H1 (cell line): ENCODE results near the gene MAPK14. TPM values are rescaled to one million over a fixed set of nuclear protein-coding genes. Genes with fewer than 3 reads are reported as not detected.

ENCODE experiments used
- CTCF ChIA-PET: fragments of 300-600 bp; sonication (Branson Sonifier 250); formaldehyde crosslinking; loops from one replicate; lab custom pipeline; 2021; ENCODE audit not compliant: partially characterized antibody; lab: Charles Lee
- POLR2A ChIA-PET: fragments of 300-600 bp; sonication (Branson Sonifier 250); formaldehyde crosslinking; loops from one replicate; lab custom pipeline; 2021; ENCODE audit warnings: inconsistent platforms; ENCODE audit not compliant: partially characterized antibody; lab: Charles Lee
- DNase-seq, 2 experiments: peaks; one replicate each; pipeline versions ENCODE4 v3.0.0 to v3.0.0-alpha.2; 2010 to 2022; ENCODE audit warnings: low spot score in 2 of 2, low read depth in 1 of 2, mixed read lengths in 1 of 2
- FAIRE-seq: peaks from 2 replicates; lab custom pipeline; 2011; peaks lifted over from hg19 to GRCh38; lab: Jason Lieb, UNC
- H2AFZ ChIP-seq: 2 replicates; pipeline ENCODE4 v1.8.1; 2012; ENCODE audit warnings: low read length, inconsistent platforms
- H2AK5ac ChIP-seq: 2 replicates; pipeline ENCODE4 v1.6.1; 2013; ENCODE audit warnings: low read depth, low read length
- H2BK120ac ChIP-seq: replicated peaks from 2 replicates; pipeline ENCODE3; 2013; ENCODE audit warnings: low read depth, low read length, inconsistent platforms
- H2BK12ac ChIP-seq: 2 replicates; pipeline ENCODE4 v1.6.1; 2013; ENCODE audit warnings: low read depth, low read length
- H2BK15ac ChIP-seq: 2 replicates; pipeline ENCODE4 v1.6.1; 2013; ENCODE audit warnings: low read length
- H2BK20ac ChIP-seq: 2 replicates; pipeline ENCODE4 v1.6.1; 2013; ENCODE audit warnings: low read length
- H2BK5ac ChIP-seq: 2 replicates; pipeline ENCODE4 v1.6.1; 2013; ENCODE audit warnings: low read depth, low read length
- H3K14ac ChIP-seq: 2 replicates; pipeline ENCODE4 v1.6.1; 2013; ENCODE audit warnings: inconsistent platforms; ENCODE audit not compliant: insufficient read length
- H3K18ac ChIP-seq: 2 replicates; pipeline ENCODE4 v1.6.1; 2013; ENCODE audit warnings: low read length; ENCODE audit errors: extremely low read depth
- H3K23ac ChIP-seq: 2 replicates; pipeline ENCODE4 v1.6.1; 2013; ENCODE audit warnings: inconsistent platforms; ENCODE audit not compliant: insufficient read length
- H3K23me2 ChIP-seq: 2 replicates; pipeline ENCODE4 v1.6.1; 2013; ENCODE audit warnings: low read depth, low read length
- H3K27ac ChIP-seq: 2 replicates; pipeline ENCODE4 v1.6.1; 2011; ENCODE audit warnings: low read depth, low read length, inconsistent platforms
- H3K27me3 ChIP-seq, 4 experiments: replicated peaks in 1 of 4; 1 replicate in 1 of 4; 2 replicates in 3 of 4; pipeline versions ENCODE4 v1.6.1 to v1.8.1; 2011 to 2013; ENCODE audit warnings: low read length in 3 of 4, mild to moderate bottlenecking in 3 of 4, inconsistent platforms in 2 of 4, mixed read lengths in 2 of 4, moderate library complexity in 1 of 4; ENCODE audit not compliant: control insufficient read depth in 3 of 4, insufficient read depth in 3 of 4; ENCODE audit errors: extremely low read depth in 1 of 4
- H3K36me3 ChIP-seq, 4 experiments: 2 replicates each; pipeline versions ENCODE4 v1.6.1 to v1.8.1; 2011 to 2013; ENCODE audit warnings: mild to moderate bottlenecking in 4 of 4, low read length in 3 of 4, moderate library complexity in 2 of 4, control low read depth in 1 of 4, inconsistent platforms in 1 of 4; ENCODE audit not compliant: insufficient read depth in 4 of 4, control insufficient read depth in 2 of 4
- H3K4ac ChIP-seq: replicated peaks from 2 replicates; pipeline ENCODE3; 2013; ENCODE audit warnings: low read length, low read depth, mixed read lengths, inconsistent platforms; ENCODE audit not compliant: insufficient read length
- H3K4me1 ChIP-seq, 4 experiments: replicated peaks in 1 of 4; 1 replicate in 1 of 4; 2 replicates in 3 of 4; pipeline versions ENCODE4 v1.6.1 to v1.8.1; 2011 to 2013; ENCODE audit warnings: low read length in 3 of 4, inconsistent platforms in 2 of 4, mixed read lengths in 1 of 4; ENCODE audit not compliant: insufficient read depth in 4 of 4, control insufficient read depth in 3 of 4
- H3K4me2 ChIP-seq, 2 experiments: 2 replicates each; pipeline versions ENCODE4 v1.6.1 to v1.8.1; 2011 to 2013; ENCODE audit warnings: low read depth in 2 of 2, low read length in 2 of 2, control low read depth in 1 of 2, inconsistent platforms in 1 of 2, mild to moderate bottlenecking in 1 of 2; ENCODE audit not compliant: insufficient read depth in 1 of 2
- H3K4me3 ChIP-seq, 4 experiments: fragments of 200-600, 300-600 bp in 1 of 4; sonication (generic), shearing (Covaris generic), sonication (Bioruptor Twin) in 1 of 4; 2 replicates each; pipeline versions ENCODE4 v1.5.1 to v1.8.1; 2011 to 2016; ENCODE audit warnings: low read length in 4 of 4, low read depth in 3 of 4, control low read depth in 2 of 4, inconsistent platforms in 2 of 4, mild to moderate bottlenecking in 2 of 4, mixed read lengths in 1 of 4, moderate library complexity in 1 of 4; ENCODE audit not compliant: insufficient read depth in 2 of 4; ENCODE audit errors: extremely low read depth in 1 of 4
- H3K56ac ChIP-seq: replicated peaks from 2 replicates; pipeline ENCODE3; 2013; ENCODE audit warnings: low read depth, mild to moderate bottlenecking, mixed read lengths, low read length, inconsistent platforms; ENCODE audit not compliant: insufficient read length
- H3K79me1 ChIP-seq: 2 replicates; pipeline ENCODE4 v1.6.1; 2013; ENCODE audit warnings: low read depth, low read length, control low read depth
- H3K79me2 ChIP-seq, 2 experiments: 2 replicates each; pipeline versions ENCODE4 v1.6.1 to v1.8.1; 2012 to 2013; ENCODE audit warnings: low read length in 2 of 2, mild to moderate bottlenecking in 2 of 2, inconsistent platforms in 1 of 2; ENCODE audit not compliant: insufficient read depth in 2 of 2, control insufficient read depth in 1 of 2
- H3K9ac ChIP-seq, 4 experiments: replicated peaks in 1 of 4; 1 replicate in 1 of 4; 2 replicates in 3 of 4; pipeline versions ENCODE4 v1.6.1 to v1.8.1; 2011 to 2013; ENCODE audit warnings: low read depth in 3 of 4, low read length in 3 of 4, control low read depth in 2 of 4, mild to moderate bottlenecking in 2 of 4, moderate library complexity in 2 of 4, inconsistent platforms in 1 of 4; ENCODE audit errors: extremely low read depth in 1 of 4
- H3K9me3 ChIP-seq, 2 experiments: 2 replicates each; pipeline versions ENCODE4 v1.6.1 to v1.8.1; 2012 to 2013; ENCODE audit warnings: mild to moderate bottlenecking in 2 of 2, moderate library complexity in 2 of 2, control low read depth in 1 of 2, inconsistent platforms in 1 of 2, low read depth in 1 of 2, low read length in 1 of 2, mixed read lengths in 1 of 2; ENCODE audit not compliant: insufficient read depth in 2 of 2
- H4K20me1 ChIP-seq, 2 experiments: replicated peaks in 1 of 2; 2 replicates each; pipeline versions ENCODE3 to v1.8.1; 2011 to 2013; ENCODE audit warnings: inconsistent platforms in 2 of 2, low read length in 2 of 2, mild to moderate bottlenecking in 1 of 2; ENCODE audit not compliant: insufficient read depth in 2 of 2, control insufficient read depth in 1 of 2
- H4K5ac ChIP-seq: 2 replicates; pipeline ENCODE4 v1.6.1; 2013; ENCODE audit warnings: low read length, low read depth, mixed read lengths, inconsistent platforms; ENCODE audit not compliant: insufficient read length
- H4K8ac ChIP-seq: 2 replicates; pipeline ENCODE4 v1.8.0; 2013; ENCODE audit warnings: mild to moderate bottlenecking, moderate library complexity, low read length, inconsistent platforms; ENCODE audit not compliant: insufficient read depth; ENCODE audit errors: extremely low read depth
- H4K91ac ChIP-seq: replicated peaks from 2 replicates; pipeline ENCODE3; 2013; ENCODE audit warnings: low read length, mixed read lengths, inconsistent platforms; ENCODE audit not compliant: insufficient read length
- EZH2 ChIP-seq: fragments of 200-600 bp; sonication (generic); IDR thresholded peaks from 2 replicates; pipeline ENCODE4 v1.7.1; 2012; ENCODE audit warnings: low read depth, mild to moderate bottlenecking, moderate library complexity, low read length, inconsistent platforms; ENCODE audit not compliant: severe bottlenecking
- GTF2F1 ChIP-seq: IDR thresholded peaks from 2 replicates; pipeline ENCODE4 v1.6.1; 2012; ENCODE audit warnings: low read depth, low read length, improper control_type of control experiment, borderline replicate concordance
- JUND ChIP-seq: IDR thresholded peaks from 2 replicates; pipeline ENCODE4 v1.6.1; 2011; ENCODE audit warnings: mild to moderate bottlenecking, improper control_type of control experiment, low read length
- NANOG ChIP-seq: IDR thresholded peaks from 2 replicates; pipeline ENCODE4 v1.6.1; 2011; ENCODE audit warnings: low read length, low read depth, mild to moderate bottlenecking, inconsistent platforms; ENCODE audit not compliant: insufficient read depth, poor library complexity, severe bottlenecking
- POU5F1 ChIP-seq: IDR thresholded peaks from 2 replicates; pipeline ENCODE4 v1.6.1; 2011; ENCODE audit warnings: low read depth, mild to moderate bottlenecking, low read length, moderate library complexity
- RNF2 ChIP-seq: fragments of 200-900, 300-1000 bp; sonication (generic); IDR thresholded peaks from 2 replicates; pipeline ENCODE4 v1.7.1; 2016; ENCODE audit warnings: borderline replicate concordance, low read depth, mild to moderate bottlenecking, antibody characterized with exemption, low read length; ENCODE audit not compliant: poor library complexity, severe bottlenecking; ENCODE audit errors: missing control alignments
- RXRA ChIP-seq: IDR thresholded peaks from 2 replicates; pipeline ENCODE4 v1.6.1; 2011; ENCODE audit warnings: low read depth, mild to moderate bottlenecking, low read length, moderate library complexity; ENCODE audit not compliant: insufficient read depth
- WGBS, 2 experiments: shearing (Covaris generic) in 1 of 2; methylation state at CpG; one replicate each; pipeline versions ENCODE4 v1.1.6 to v1.1.7; 2013 to 2015; ENCODE audit warnings: low lambda C conversion rate in 2 of 2, mixed read lengths in 2 of 2, inconsistent platforms in 1 of 2, low coverage in 1 of 2, missing lambda C conversion rate in 1 of 2; ENCODE audit not compliant: insufficient replicate concordance in 2 of 2, insufficient coverage in 1 of 2, insufficient read length in 1 of 2; ENCODE audit errors: extremely low coverage in 1 of 2, missing lambda C conversion rate in 1 of 2; 5-methylcytosine and 5-hydroxymethylcytosine counted together
- polyA plus RNA-seq, 7 experiments: library from polyadenylated mRNA; depleted of rRNA in 3 of 7; stranded (reverse) in 5 of 7; unstranded in 2 of 7; fragments of >200 nt in 5 of 7; fragments of 200-250 nt in 2 of 7; gene quantifications; 1 replicate in 5 of 7; 2 replicates in 1 of 7; 4 replicates in 1 of 7; pipeline versions ENCODE4 v1.2.1 to v1.2.3, GENCODE V29; 2011 to 2013; ENCODE audit warnings: missing spikeins in 2 of 7, mixed read lengths in 2 of 7
- total RNA-seq: library from RNA; stranded (reverse); fragmentation: NEBNext Ultra II Directional; extraction: Animal tissue kit (Norgen Biotek cat#: 25700); gene quantifications from 2 replicates; pipeline ENCODE4 v1.2.1, GENCODE V29; 2021
- TF ChIP-seq, protein P1 (sequence below): IDR thresholded peaks from 2 replicates; pipeline ENCODE4 v1.6.1; 2012; ENCODE audit warnings: low read length, inconsistent platforms
- TF ChIP-seq, protein P2 (sequence below), 3 experiments: IDR thresholded peaks; 1 replicate in 2 of 3; 2 replicates in 1 of 3; pipeline versions ENCODE4 v1.5.1 to v1.6.1; 2011; ENCODE audit warnings: low read length in 3 of 3, mild to moderate bottlenecking in 3 of 3, inconsistent platforms in 2 of 3, low read depth in 1 of 3, moderate library complexity in 1 of 3; ENCODE audit not compliant: insufficient read depth in 1 of 3; ENCODE audit errors: control extremely low read depth in 1 of 3

The MAPK14 gene
- total and polyA plus RNA-seq, 2 of the 8 experiments (the other 6 are each of a cell fraction or from before 2014, with no cell fraction given): 18.1 to 39.3 TPM

DNA sequence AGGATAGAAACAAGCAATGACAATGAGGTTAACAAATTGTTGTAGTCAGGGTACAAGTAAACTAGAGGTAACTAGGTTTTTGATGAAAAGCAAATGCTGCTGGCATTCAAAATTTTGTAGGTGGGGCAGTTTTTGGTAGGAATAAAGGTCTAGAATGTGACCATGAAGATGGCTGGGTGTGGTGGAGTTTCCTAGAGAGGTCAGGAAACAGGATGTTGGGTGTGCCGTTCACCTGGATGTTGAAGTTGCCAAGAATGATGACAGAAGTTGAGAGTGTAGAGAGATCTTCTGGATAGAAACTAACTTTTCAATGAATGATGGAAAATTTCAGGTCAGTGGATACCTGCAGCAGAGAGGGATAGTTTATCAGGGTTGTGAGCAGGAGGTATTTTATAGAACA is 22.7 kb downstream of the MAPK14 start:
- Histone ChIP-seq H3K4me1 (no peaks in the 10 kb centered on the region), H3K14ac (no peak overlapping the region), H3K9ac (no peak overlapping the region), H3K36me3 (peaks cover 0 to 10% (median 0%) of the 10 kb centered on the region in 4 experiments; a peak in 1 of 8 replicates), H2BK120ac (no peak overlapping the region), H2BK20ac (no peak overlapping the region), H2BK15ac (no peak overlapping the region), H3K27me3 (no peaks in the 10 kb centered on the region), H3K18ac (no peak overlapping the region), H4K8ac (no peak overlapping the region), H4K20me1 (peaks cover 3 to 6% of the 10 kb centered on the region in 2 experiments), H3K4ac (no peak overlapping the region), H3K4me2 (no peak overlapping the region), H2AFZ (no peak overlapping the region), H3K23me2 (no peaks in the 10 kb centered on the region), H4K5ac (no peak overlapping the region), H3K27ac (no peak overlapping the region), H3K23ac (no peak overlapping the region), H3K9me3 (no peaks in the 10 kb centered on the region), H2BK5ac (no peak overlapping the region), H3K79me2 (peaks cover 4 to 43% of the 10 kb centered on the region in 2 experiments; a peak in 3 of 4 replicates), H4K91ac (no peak overlapping the region), H2AK5ac (no peak overlapping the region), H3K4me3 (no peak overlapping the region), H3K56ac (no peak overlapping the region), H3K79me1 (peaks cover 6% of the 10 kb centered on the region), H2BK12ac (no peak overlapping the region)
- no peak for DNase-seq
- 100% methylated on average over 1 of the region's 1 CpG; no CpG with 5 or more reads in 1 of the 2 experiments for WGBS, 2 experiments
- ChIA-PET POLR2A (no interaction called here), CTCF (no interaction called here)
- FAIRE-seq: no peak
- TF ChIP-seq GTF2F1 (no peak), RXRA (no peak), JUND (no peak), POU5F1 (no peak), EZH2 (no peak), RNF2 (no peak), NANOG (no peak)
- TF ChIP-seq, protein P1, sequence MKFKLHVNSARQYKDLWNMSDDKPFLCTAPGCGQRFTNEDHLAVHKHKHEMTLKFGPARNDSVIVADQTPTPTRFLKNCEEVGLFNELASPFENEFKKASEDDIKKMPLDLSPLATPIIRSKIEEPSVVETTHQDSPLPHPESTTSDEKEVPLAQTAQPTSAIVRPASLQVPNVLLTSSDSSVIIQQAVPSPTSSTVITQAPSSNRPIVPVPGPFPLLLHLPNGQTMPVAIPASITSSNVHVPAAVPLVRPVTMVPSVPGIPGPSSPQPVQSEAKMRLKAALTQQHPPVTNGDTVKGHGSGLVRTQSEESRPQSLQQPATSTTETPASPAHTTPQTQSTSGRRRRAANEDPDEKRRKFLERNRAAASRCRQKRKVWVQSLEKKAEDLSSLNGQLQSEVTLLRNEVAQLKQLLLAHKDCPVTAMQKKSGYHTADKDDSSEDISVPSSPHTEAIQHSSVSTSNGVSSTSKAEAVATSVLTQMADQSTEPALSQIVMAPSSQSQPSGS: no peak
- TF ChIP-seq, protein P2, sequence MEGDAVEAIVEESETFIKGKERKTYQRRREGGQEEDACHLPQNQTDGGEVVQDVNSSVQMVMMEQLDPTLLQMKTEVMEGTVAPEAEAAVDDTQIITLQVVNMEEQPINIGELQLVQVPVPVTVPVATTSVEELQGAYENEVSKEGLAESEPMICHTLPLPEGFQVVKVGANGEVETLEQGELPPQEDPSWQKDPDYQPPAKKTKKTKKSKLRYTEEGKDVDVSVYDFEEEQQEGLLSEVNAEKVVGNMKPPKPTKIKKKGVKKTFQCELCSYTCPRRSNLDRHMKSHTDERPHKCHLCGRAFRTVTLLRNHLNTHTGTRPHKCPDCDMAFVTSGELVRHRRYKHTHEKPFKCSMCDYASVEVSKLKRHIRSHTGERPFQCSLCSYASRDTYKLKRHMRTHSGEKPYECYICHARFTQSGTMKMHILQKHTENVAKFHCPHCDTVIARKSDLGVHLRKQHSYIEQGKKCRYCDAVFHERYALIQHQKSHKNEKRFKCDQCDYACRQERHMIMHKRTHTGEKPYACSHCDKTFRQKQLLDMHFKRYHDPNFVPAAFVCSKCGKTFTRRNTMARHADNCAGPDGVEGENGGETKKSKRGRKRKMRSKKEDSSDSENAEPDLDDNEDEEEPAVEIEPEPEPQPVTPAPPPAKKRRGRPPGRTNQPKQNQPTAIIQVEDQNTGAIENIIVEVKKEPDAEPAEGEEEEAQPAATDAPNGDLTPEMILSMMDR (IDR thresholded peaks at IDR 0.05; ENCODE audit: control extremely low read depth in 1 of 3, insufficient read depth in 1 of 3, low read depth in 1 of 3, low read length in 3 of 3): no peak
